Heart left ventricle (tissue), 16 donors: Measurements from ENCODE around the gene VRK2. TPM values are rescaled to one million over a fixed set of nuclear protein-coding genes. Genes with fewer than 3 reads are reported as not detected.
"Not testable (repeated sequence)": the region's sequence is repeated elsewhere in the genome, so short reads cannot be mapped to it uniquely, and the experiment has no call there.

ENCODE experiments used
- ATAC-seq, 4 donors: fragments of 200-7000 bp; cut with Tn5 transposase; one replicate each; pipeline ENCODE4 v1.9.1; 2020 to 2022; ENCODE audit warnings: moderate library complexity in 4 of 4, mild to moderate bottlenecking in 3 of 4, moderate number of reproducible peaks in 1 of 4
- DNase-seq, 5 donors: peaks; one replicate each; pipeline ENCODE4 v3.0.0-alpha.2; 2020
- H3K27ac ChIP-seq, 12 donors: fragments of 200-600 bp; sonication (generic) in 4 of 12; one replicate each; pipeline versions ENCODE4 v1.5.0 to v1.8.0; 2016 to 2022; ENCODE audit warnings: mild to moderate bottlenecking in 2 of 12
- H3K27me3 ChIP-seq, 9 donors: fragments of 200-600 bp; sonication (generic) in 2 of 9; one replicate each; pipeline versions ENCODE4 v1.5.1 to v1.8.0; 2016 to 2022; ENCODE audit warnings: mild to moderate bottlenecking in 3 of 9
- H3K36me3 ChIP-seq, 9 donors: fragments of 200-600 bp; sonication (generic) in 2 of 9; one replicate each; pipeline versions ENCODE4 v1.5.0 to v1.8.0; 2018 to 2022; ENCODE audit warnings: mild to moderate bottlenecking in 2 of 9
- H3K4me1 ChIP-seq, 12 donors: fragments of 200-600 bp; sonication (generic) in 4 of 12; one replicate each; pipeline versions ENCODE4 v1.5.0 to v1.8.0; 2016 to 2022; ENCODE audit warnings: mild to moderate bottlenecking in 3 of 12
- H3K4me3 ChIP-seq, 12 donors: fragments of 200-600 bp; sonication (generic) in 4 of 12; one replicate each; pipeline versions ENCODE4 v1.5.0 to v1.8.0; 2017 to 2022; ENCODE audit warnings: mild to moderate bottlenecking in 9 of 12, moderate library complexity in 4 of 12
- H3K9me3 ChIP-seq, 12 donors: fragments of 200-600 bp; sonication (generic) in 4 of 12; one replicate each; pipeline versions ENCODE4 v1.5.0 to v1.8.0; 2016 to 2022; ENCODE audit warnings: mild to moderate bottlenecking in 1 of 12
- CTCF ChIP-seq, 12 donors: fragments of 200-600 bp; sonication (generic) in 4 of 12; IDR thresholded peaks; one replicate each; pipeline versions ENCODE4 v1.5.0 to v1.8.0; 2018 to 2022; ENCODE audit warnings: antibody characterized with exemption in 12 of 12, mild to moderate bottlenecking in 5 of 12
- POLR2A ChIP-seq, 2 donors: fragments of 450-650 bp; IDR thresholded peaks; one replicate each; pipeline ENCODE4 v1.6.1; 2017; ENCODE audit warnings: antibody characterized with exemption in 2 of 2, mild to moderate bottlenecking in 2 of 2, moderate library complexity in 2 of 2
- WGBS, 4 donors: extraction: QIAGEN DNeasy Blood & Tissue Kit in 2 of 4; methylation state at CpG; one replicate each; pipeline versions ENCODE4 v1.1.5 to v1.1.7; 2013 to 2018; 5-methylcytosine and 5-hydroxymethylcytosine counted together
- intact Hi-C, 10 donors: fragments of 100-400 bp; cut with DNase I; formaldehyde crosslinking; loops; one replicate each; pipeline versions ENCODE4 v1.11.1 to v1.14.2; 2022
- polyA plus RNA-seq, 2 donors: library from polyadenylated mRNA; stranded (reverse); fragments of 200-250 nt; gene quantifications; one replicate each; pipeline ENCODE4 v1.2.3, GENCODE V29; 2013
- total RNA-seq, 9 donors: library from RNA; depleted of rRNA in 2 of 9; stranded (reverse); fragments of >200 nt in 2 of 9; fragmentation: NEBNext Ultra II Directional in 3 of 9; extraction: Animal tissue kit (Norgen Biotek cat#: 25700) in 3 of 9; gene quantifications; one replicate each; pipeline versions ENCODE4 v1.1.0 to v1.2.4, GENCODE V29; 2016 to 2023
- donor health status: ischemic (EF 13 %, LVEDD 7.1; RV severe dilation, severe dysfunction).
- donor health status: healthy with polysubstance abuse.
- donor health status: DM: no; HTN: yes; CAD: no.
- donor health status: DM: no; HTN: no; CAD: no.
- donor health status: ischemic (EF 25% LVEDD 6.9; RV normal size, moderate dysfunction).
- donor health status: ischemic (EF 25% LVEDD 5.7; RV mildly dilated, moderate dysfunction).
- donor health status: healthy.
- donor health status: DM: yes; HTN: yes; CAD: no.
- donor health status: ischemic (EF 35%, LVEDD 5.7; RV mildly dilated, moderate dysfunction).
- donor health status: nonischemic (EF 11% LVEDD 7.7; RV severe dilation, severe dysfunction).
- donor health status: DM: yes; HTN: yes; CAD: no.
- donor health status: PGD.
- donor health status: ischemic (EF 29% LVEDD 5.4; RV normal size, mild dysfunction).
- donor health status: nonischemic (EF 23%, LVEDD 6.1; RV moderate dilation, normal function).

The VRK2 gene
- total and polyA plus RNA-seq, 11 donors = 8.0 to 35.0 (median 26.8) TPM

DNA sequence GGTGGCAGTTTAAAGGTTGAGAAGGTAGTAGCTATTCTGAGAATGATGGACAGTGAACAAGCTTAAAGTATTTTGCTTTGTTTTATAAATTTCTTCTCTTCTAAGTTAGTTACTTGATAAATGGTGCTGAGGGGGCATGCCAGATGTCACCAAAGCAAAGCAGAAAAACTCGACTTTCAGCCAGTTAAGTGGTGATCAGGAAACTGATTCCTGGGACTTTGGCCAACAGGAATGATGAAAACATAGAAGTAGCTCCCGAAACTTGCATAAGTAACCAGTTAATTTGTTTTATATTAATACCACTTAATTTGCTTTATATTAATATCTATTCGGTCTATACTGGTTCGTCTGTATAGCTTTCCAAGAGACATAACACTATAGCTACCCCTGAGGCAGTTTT lies 111.9 kb downstream of the VRK2 start:
- H3K36me3 ChIP-seq = peaks cover 0 to 74% (median 44%) of the 10 kb centered on the region in 9 donors
- H3K27me3 ChIP-seq = no peaks in the 10 kb centered on the region
- WGBS, 4 donors = 70 to 81% (median 74%) methylated on average over 4 of the region's 4 CpGs
- intact Hi-C loops = no loop called here
- peaks cover 0 to 3% (median 0%) of the 10 kb centered on the region in 12 donors for H3K4me1 ChIP-seq
- no peak overlapping the region for H3K27ac ChIP-seq
- H3K4me3 ChIP-seq = no peak overlapping the region
- TF ChIP-seq CTCF (IDR thresholded peaks at IDR 0.05) (no peak), POLR2A (IDR thresholded peaks at IDR 0.05) (no peak)
- DNase-seq (no peak), ATAC-seq (no peak)
- peaks cover 0 to 7% (median 0%) of the 10 kb centered on the region in 12 donors for H3K9me3 ChIP-seq

DNA sequence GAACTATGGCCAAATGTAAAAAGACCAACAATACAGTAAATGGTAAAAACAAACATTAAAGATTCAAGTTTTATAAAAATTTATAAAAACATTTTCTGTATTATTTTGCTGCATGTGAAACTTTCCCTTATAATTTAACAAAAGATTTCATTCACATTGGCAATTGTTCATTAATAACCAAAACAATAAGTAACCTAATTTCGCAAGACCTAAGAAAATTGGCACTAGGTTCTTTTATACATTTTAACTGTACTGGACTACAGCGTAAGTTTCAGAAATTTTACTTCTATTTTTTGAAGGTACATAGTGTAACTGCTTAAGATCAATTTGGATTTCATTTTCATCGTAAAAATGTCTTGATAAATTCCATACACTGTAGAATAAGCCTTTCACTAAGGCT lies 117.3 kb downstream of the VRK2 start:
- DNase-seq (no peak), ATAC-seq (no peak)
- no peak overlapping the region for H3K27ac ChIP-seq
- no peaks in the 10 kb centered on the region for H3K4me1 ChIP-seq
- no peak overlapping the region for H3K4me3 ChIP-seq
- 97 to 98% (median 97%) methylated on average over 3 of the region's 3 CpGs for WGBS, 4 donors
- no peaks in the 10 kb centered on the region for H3K9me3 ChIP-seq
- intact Hi-C loops = no loop called here
- peaks cover 0 to 47% (median 39%) of the 10 kb centered on the region in 9 donors for H3K36me3 ChIP-seq
- no peaks in the 10 kb centered on the region for H3K27me3 ChIP-seq
- TF ChIP-seq POLR2A (IDR thresholded peaks at IDR 0.05) = no peak
- no peak for TF ChIP-seq CTCF (IDR thresholded peaks at IDR 0.05)

GRCh38 chr2:58168130-58168529 lies 121.5 kb downstream of the VRK2 start:
- ATAC-seq, H3K4me1 ChIP-seq, H3K27ac ChIP-seq, H3K27me3 ChIP-seq, intact Hi-C loops, DNase-seq, H3K4me3 ChIP-seq: not testable (repeated sequence)
- WGBS, 4 donors = 94 to 98% (median 96%) methylated on average over 6 of the region's 6 CpGs
- H3K36me3 ChIP-seq = peaks cover 0 to 13% (median 0%) of the 10 kb centered on the region in 9 donors
- H3K9me3 ChIP-seq = peaks cover 0 to 25% (median 0%) of the 10 kb centered on the region in 12 donors

- DNase-seq, ATAC-seq, intact Hi-C loops, H3K27ac ChIP-seq, H3K4me3 ChIP-seq, H3K4me1 ChIP-seq, H3K27me3 ChIP-seq: not testable (repeated sequence)
- peaks cover 0 to 11% (median 0%) of the 10 kb centered on the region in 9 donors for H3K36me3 ChIP-seq
- peaks cover 0 to 25% (median 0%) of the 10 kb centered on the region in 12 donors for H3K9me3 ChIP-seq
Measured at GRCh38 chr2:58169845-58170244, 123.2 kb downstream of the VRK2 start.

- H3K27ac ChIP-seq, intact Hi-C loops, DNase-seq, H3K4me3 ChIP-seq, H3K4me1 ChIP-seq, H3K27me3 ChIP-seq, ATAC-seq: not testable (repeated sequence)
- H3K36me3 ChIP-seq = peaks cover 0 to 11% (median 0%) of the 10 kb centered on the region in 9 donors
- peaks cover 0 to 25% (median 0%) of the 10 kb centered on the region in 12 donors for H3K9me3 ChIP-seq
- WGBS, 4 donors = 94 to 98% (median 96%) methylated on average over 7 of the region's 7 CpGs
Measured at GRCh38 chr2:58170334-58170933, 123.8 kb downstream of the VRK2 start.

GRCh38 chr2:58171831-58172230 lies 125.2 kb downstream of the VRK2 start:
- H3K27me3 ChIP-seq, intact Hi-C loops, H3K4me3 ChIP-seq, H3K27ac ChIP-seq, H3K4me1 ChIP-seq, ATAC-seq: not testable (repeated sequence)
- peak in 1 of 5 donors; percentile 35 for DNase-seq
- peaks cover 0 to 11% (median 0%) of the 10 kb centered on the region in 9 donors for H3K36me3 ChIP-seq
- peaks cover 0 to 30% (median 0%) of the 10 kb centered on the region in 12 donors for H3K9me3 ChIP-seq
- 94 to 98% (median 95%) methylated on average over 16 of the region's 16 CpGs for WGBS, 4 donors

- H3K9me3 ChIP-seq = peaks cover 0 to 14% (median 0%) of the 10 kb centered on the region in 12 donors
- intact Hi-C loops = not testable (repeated sequence)
- WGBS, 4 donors = 87 to 96% (median 93%) methylated on average over 2 of the region's 4 CpGs
Measured at GRCh38 chr2:58177187-58177586, 130.6 kb downstream of the VRK2 start.

GRCh38 chr2:58180175-58180574 lies 133.6 kb downstream of the VRK2 start:
- H3K27me3 ChIP-seq, H3K4me3 ChIP-seq, DNase-seq, H3K4me1 ChIP-seq, intact Hi-C loops, ATAC-seq, H3K27ac ChIP-seq: not testable (repeated sequence)
- peaks cover 0 to 11% (median 0%) of the 10 kb centered on the region in 9 donors for H3K36me3 ChIP-seq
- 97 to 99% (median 97%) methylated on average over 3 of the region's 3 CpGs for WGBS, 4 donors
- H3K9me3 ChIP-seq = peaks cover 0 to 14% (median 0%) of the 10 kb centered on the region in 12 donors

More at GRCh38 chr2:58177187-58177586, 130.6 kb downstream of the VRK2 start:
- H3K4me1 ChIP-seq, H3K4me3 ChIP-seq, DNase-seq, H3K27me3 ChIP-seq, H3K27ac ChIP-seq, ATAC-seq: not testable (repeated sequence)
- peaks cover 0 to 11% (median 0%) of the 10 kb centered on the region in 9 donors for H3K36me3 ChIP-seq
